ENCODE results near the gene NET1. TPM values are rescaled to one million over a fixed set of nuclear protein-coding genes. Genes with fewer than 3 reads are reported as not detected.
A peak's percentile ranks its signal among the peaks of the same experiment; 100 is the strongest.

Gene NET1
- total RNA-seq, 1 donor from 2014 or later = 86.2 TPM

- no peak for ATAC-seq
- intact Hi-C loops (cut with DNase I) = no loop called here
- peak; percentile 42 for DNase-seq (ENCODE audit: low spot score)
These were observed 92.1 kb downstream of the NET1 start for GRCh38 chr10:5504146-5505072.

- DNase-seq (ENCODE audit: low spot score) (peak; percentile 13), ATAC-seq (no peak)
- intact Hi-C loops (cut with DNase I) = no loop called here
These were observed 93.9 kb downstream of the NET1 start for GRCh38 chr10:5506246-5506645.

GRCh38 chr10:5506751-5507648, 94.6 kb downstream of the NET1 start:
- intact Hi-C loops (cut with DNase I) = no loop called here
- peak; percentile 42 for DNase-seq (ENCODE audit: low spot score)
- no peak for ATAC-seq

- intact Hi-C loops (cut with DNase I) = no loop called here
- DNase-seq (ENCODE audit: low spot score) = peak; percentile 47
- no peak for ATAC-seq
These were observed 95.3 kb downstream of the NET1 start for GRCh38 chr10:5507649-5508131.

- intact Hi-C loops (cut with DNase I) = no loop called here
- DNase-seq (ENCODE audit: low spot score) = peak; percentile 34
- ATAC-seq = no peak
These were observed 95.8 kb downstream of the NET1 start for GRCh38 chr10:5508161-5508604.

Other genes with a start within 250 kb of the NET1 start
- gene AKR1C8, start 227.4 kb upstream of the NET1 start, total RNA-seq = 0.94 TPM
- gene AKR1C4, start 215.7 kb upstream of the NET1 start, total RNA-seq = not detected
- not detected for gene UCN3, start 47.6 kb upstream of the NET1 start, total RNA-seq
- 0.18 TPM for gene TUBAL3, start 7.7 kb upstream of the NET1 start, total RNA-seq
- not detected for gene CALML5, start 87.0 kb downstream of the NET1 start, total RNA-seq
- gene CALML3, start 112.4 kb downstream of the NET1 start, total RNA-seq = not detected

Data from sciatic nerve (tissue), 2 donors.